ENCODE measurements around the gene RAE1.

The RAE1 gene

DNA sequence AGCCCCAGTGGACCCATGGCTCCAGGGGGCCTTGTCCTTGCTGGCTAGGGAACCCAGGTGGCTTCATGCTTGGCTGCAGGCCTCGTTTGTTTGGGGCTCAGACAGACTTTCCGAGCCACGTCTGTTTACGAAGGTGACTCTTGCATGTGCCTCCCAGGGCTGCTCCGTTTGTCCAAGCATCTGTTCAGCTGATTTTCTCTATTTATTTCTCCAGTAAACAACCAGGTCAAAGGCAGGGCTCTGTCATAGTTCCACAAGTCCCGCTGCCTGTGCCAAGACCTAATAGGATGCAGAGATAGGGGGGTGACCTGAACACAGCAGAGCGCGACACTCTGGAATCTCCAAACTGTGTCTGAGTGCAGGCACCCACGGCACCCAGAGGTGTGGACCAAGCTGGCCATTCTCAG lies 34.3 kb upstream of the RAE1 start:
- no peak for DNase-seq (ENCODE audit: insufficient read length)
- TF ChIP-seq POLR2A (IDR thresholded peaks at IDR 0.05; ENCODE audit: low read depth, low read length) (no peak), TAF1 (IDR thresholded peaks at IDR 0.05; ENCODE audit: borderline replicate concordance, low read depth, low read length) (no peak), POLR2AphosphoS5 (IDR thresholded peaks at IDR 0.05; ENCODE audit: low read depth, low read length) (no peak)
- no peak for FAIRE-seq

DNA sequence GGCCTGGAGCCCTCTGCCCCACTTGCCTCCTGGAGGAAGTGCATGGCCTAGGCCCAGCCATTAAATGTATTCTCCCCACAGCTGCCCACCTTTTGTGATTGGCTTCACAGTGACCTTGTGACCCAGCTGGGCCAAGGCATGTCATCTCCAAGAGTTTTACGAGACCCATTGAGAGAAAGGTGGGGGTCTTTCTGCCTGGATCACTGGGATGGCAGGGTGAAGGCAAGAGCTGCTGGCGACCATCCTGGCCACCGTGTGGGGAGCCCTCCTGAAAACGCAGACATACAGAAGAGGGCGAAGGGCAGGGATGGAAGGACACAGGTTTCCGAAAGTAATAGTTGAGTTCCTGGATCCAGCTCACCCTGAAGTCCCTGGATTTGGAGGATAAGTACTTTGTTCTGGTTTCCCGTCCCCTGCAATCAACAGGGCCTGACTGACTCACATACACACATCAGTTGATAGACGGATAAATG lies 33.7 kb upstream of the RAE1 start:
- DNase-seq (ENCODE audit: insufficient read length) (no peak), FAIRE-seq (no peak)
- TF ChIP-seq POLR2A (IDR thresholded peaks at IDR 0.05; ENCODE audit: low read depth, low read length) (no peak), TAF1 (IDR thresholded peaks at IDR 0.05; ENCODE audit: borderline replicate concordance, low read depth, low read length) (no peak), POLR2AphosphoS5 (IDR thresholded peaks at IDR 0.05; ENCODE audit: low read depth, low read length) (no peak)

DNA sequence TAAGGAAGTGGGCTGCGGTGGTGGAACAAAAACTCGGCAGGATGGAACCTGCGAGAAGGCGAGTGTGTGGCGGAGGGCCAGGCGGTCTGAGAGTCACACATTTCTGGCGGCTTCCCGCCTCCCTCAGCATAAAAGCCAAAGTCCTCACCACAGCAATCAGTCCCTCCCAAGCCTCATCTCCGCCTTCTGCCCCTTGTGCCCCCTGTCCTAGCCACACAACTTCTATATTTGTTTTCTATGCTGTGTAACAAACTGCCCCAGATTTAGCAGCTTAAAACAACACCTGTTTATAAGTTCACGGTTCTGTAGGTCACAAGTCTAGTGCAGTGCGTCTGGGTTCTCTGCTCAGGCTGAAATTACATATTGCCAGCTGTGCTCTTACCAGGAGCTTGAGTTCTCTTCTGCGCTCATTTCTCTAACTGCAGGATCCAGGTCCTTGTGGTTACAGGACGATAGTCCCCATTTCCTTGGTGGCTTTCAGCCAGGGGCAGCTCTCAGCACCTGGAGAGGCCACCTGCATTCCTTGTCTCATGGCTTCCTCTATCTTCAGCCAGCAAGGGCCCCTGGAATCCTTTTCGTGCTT lies 33.2 kb upstream of the RAE1 start:
- no peak for FAIRE-seq
- TF ChIP-seq POLR2AphosphoS5 (IDR thresholded peaks at IDR 0.05; ENCODE audit: low read depth, low read length) = no peak
- no peak for TF ChIP-seq POLR2A (IDR thresholded peaks at IDR 0.05; ENCODE audit: low read depth, low read length)
- TF ChIP-seq TAF1 (IDR thresholded peaks at IDR 0.05; ENCODE audit: borderline replicate concordance, low read depth, low read length) = no peak
- DNase-seq (ENCODE audit: insufficient read length) = no peak

DNA sequence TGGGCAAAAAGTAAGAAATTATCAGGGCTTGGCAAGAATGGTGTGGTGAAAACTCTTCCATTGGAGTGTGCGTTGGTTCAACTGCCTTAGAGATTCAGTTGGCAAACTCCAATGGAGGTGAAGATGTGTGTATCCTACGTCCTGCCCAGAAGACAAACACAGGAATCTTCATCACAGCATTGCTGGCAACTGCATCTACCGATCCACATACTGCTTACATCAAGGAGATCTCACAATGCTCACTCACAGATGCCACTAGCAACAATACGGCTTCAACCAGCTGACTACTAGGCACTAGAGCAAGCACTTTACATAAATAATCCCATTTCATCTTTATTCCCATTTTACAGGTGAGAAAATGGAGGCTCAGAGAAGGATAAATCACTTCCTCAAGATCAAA lies 31.5 kb upstream of the RAE1 start:
- TF ChIP-seq POLR2A (IDR thresholded peaks at IDR 0.05; ENCODE audit: low read depth, low read length) (no peak), TAF1 (IDR thresholded peaks at IDR 0.05; ENCODE audit: borderline replicate concordance, low read depth, low read length) (no peak)
- no peak for FAIRE-seq
- no peak for DNase-seq (ENCODE audit: insufficient read length)

DNA sequence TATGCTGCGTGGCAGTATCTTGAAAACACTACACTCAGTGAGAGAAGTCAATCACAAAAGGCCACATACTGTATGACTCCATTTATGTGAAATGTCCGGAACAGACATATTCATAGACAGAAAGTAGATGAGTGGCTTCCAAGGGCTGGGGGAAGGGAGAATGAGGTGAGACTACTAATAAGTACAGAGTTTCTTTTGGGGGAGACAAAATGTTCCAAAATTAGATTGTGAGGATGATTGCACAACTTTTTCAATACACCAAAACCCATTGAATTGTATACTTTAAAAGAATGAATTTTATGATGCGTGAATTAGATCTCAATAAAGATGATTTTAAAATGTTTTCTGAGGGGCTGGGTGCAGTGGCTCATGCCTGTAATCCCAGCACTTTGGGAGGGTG lies 30.7 kb upstream of the RAE1 start:
- DNase-seq (ENCODE audit: insufficient read length) (no peak), FAIRE-seq (no peak)
- no peak for TF ChIP-seq POLR2A (IDR thresholded peaks at IDR 0.05; ENCODE audit: low read depth, low read length)
- TF ChIP-seq POLR2AphosphoS5 (IDR thresholded peaks at IDR 0.05; ENCODE audit: low read depth, low read length) = no peak
- TF ChIP-seq TAF1 (IDR thresholded peaks at IDR 0.05; ENCODE audit: borderline replicate concordance, low read depth, low read length) = no peak

DNA sequence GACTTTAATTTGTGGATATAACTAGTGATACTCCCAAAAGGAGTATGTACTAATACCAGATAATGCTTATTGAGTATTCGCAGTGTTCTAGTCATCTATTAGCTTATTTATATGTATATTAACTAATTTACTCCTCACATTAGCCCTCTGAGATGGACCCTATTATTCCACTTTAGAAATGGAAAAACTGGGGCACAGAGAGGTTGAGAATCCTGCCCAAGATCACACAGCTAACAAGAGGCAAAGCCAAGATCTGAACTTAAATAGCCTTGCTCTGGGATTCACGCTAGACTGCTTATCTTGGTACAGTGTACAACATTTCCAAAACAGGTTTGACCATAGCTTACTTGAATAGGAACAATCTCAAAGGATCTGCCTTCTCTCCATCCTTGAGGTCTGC lies 29.9 kb upstream of the RAE1 start:
- no peak for DNase-seq (ENCODE audit: insufficient read length)
- TF ChIP-seq POLR2A (IDR thresholded peaks at IDR 0.05; ENCODE audit: low read depth, low read length) = no peak
- no peak for TF ChIP-seq TAF1 (IDR thresholded peaks at IDR 0.05; ENCODE audit: borderline replicate concordance, low read depth, low read length)
- TF ChIP-seq POLR2AphosphoS5 (IDR thresholded peaks at IDR 0.05; ENCODE audit: low read depth, low read length) = no peak
- FAIRE-seq = no peak

DNA sequence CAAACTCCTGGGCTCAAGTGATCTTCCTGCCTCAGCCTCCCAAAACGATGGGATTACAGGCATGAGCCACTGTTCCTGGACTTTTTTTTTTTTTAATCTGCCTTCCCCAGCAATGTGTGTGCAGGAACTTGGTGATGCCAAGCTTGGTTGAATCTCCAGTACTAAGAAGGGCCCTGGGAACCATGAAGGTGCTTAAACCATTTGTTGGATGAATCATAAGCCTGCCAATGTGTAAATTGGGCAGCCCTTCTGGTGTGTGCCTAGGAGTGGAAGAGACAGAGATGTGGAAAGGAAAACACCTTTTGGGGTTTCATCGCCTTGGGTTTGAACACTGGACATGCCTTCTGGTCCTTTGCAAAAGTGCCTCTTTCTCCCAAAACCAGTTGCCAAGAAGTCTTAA lies 28.6 kb upstream of the RAE1 start:
- no peak for TF ChIP-seq POLR2A (IDR thresholded peaks at IDR 0.05; ENCODE audit: low read depth, low read length)
- TF ChIP-seq TAF1 (IDR thresholded peaks at IDR 0.05; ENCODE audit: borderline replicate concordance, low read depth, low read length) = no peak
- TF ChIP-seq POLR2AphosphoS5 (IDR thresholded peaks at IDR 0.05; ENCODE audit: low read depth, low read length) = no peak
- no peak for FAIRE-seq
- DNase-seq (ENCODE audit: insufficient read length) = no peak

DNA sequence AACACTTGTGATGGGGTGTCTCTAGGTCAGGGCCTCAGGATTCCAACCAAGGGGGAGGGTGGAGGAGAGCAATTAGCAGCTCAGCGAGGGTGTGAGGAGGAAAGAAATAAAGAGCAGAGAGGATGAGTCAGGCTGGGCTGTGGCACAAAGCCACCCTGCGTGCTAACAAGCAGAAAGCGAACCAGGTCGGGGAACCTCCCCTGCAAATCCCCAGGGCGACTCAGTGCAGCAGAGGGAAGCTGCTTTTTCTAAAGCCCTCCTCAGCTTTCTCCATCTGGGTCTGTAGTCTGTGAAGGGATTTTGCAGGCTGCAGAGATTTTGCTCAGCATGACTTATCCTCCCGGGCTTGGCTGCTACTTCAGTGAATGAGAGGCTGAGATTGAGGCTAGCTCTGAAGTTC lies 28.0 kb upstream of the RAE1 start:
- FAIRE-seq (no peak), DNase-seq (ENCODE audit: insufficient read length) (no peak)
- TF ChIP-seq POLR2A (IDR thresholded peaks at IDR 0.05; ENCODE audit: low read depth, low read length) = no peak
- TF ChIP-seq POLR2AphosphoS5 (IDR thresholded peaks at IDR 0.05; ENCODE audit: low read depth, low read length) = no peak
- no peak for TF ChIP-seq TAF1 (IDR thresholded peaks at IDR 0.05; ENCODE audit: borderline replicate concordance, low read depth, low read length)

DNA sequence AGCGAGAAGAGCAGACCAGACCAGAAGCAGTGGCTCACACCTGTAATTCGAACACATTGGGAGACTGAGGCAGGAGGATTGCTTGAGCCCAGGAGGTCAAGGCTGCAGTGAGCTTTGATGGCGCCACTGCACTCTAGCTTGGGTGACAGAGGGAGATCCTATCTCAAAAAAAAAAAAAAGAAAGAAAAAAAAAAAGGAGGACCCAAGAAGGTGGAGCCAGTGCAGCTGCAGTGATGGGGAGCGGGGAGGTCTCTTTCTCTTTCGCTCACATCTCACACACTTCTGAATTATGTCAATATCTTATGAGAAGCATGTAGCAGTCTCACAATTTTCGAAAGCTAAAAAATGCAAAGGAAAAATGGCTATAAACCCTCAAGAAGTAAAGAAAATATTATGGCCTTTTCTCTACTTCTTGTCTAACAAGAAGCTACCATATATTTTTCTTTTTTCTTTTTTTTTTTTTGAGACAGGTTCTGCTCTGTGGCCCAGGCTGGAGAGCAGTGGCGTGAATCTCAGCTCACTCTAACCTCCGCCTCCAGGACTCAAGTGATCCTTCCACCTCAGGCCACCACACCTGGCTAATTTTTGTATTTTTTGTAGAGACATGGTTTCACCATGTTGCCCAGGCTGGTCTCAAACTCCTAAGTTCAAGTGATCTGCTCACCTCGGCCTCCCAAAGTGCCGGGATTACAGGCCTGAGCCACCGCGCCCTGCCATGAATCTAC lies 25.3 kb upstream of the RAE1 start:
- DNase-seq (ENCODE audit: insufficient read length) (no peak), FAIRE-seq (no peak)
- TF ChIP-seq POLR2AphosphoS5 (IDR thresholded peaks at IDR 0.05; ENCODE audit: low read depth, low read length) = no peak
- TF ChIP-seq POLR2A (IDR thresholded peaks at IDR 0.05; ENCODE audit: low read depth, low read length) = no peak
- TF ChIP-seq TAF1 (IDR thresholded peaks at IDR 0.05; ENCODE audit: borderline replicate concordance, low read depth, low read length) = no peak

DNA sequence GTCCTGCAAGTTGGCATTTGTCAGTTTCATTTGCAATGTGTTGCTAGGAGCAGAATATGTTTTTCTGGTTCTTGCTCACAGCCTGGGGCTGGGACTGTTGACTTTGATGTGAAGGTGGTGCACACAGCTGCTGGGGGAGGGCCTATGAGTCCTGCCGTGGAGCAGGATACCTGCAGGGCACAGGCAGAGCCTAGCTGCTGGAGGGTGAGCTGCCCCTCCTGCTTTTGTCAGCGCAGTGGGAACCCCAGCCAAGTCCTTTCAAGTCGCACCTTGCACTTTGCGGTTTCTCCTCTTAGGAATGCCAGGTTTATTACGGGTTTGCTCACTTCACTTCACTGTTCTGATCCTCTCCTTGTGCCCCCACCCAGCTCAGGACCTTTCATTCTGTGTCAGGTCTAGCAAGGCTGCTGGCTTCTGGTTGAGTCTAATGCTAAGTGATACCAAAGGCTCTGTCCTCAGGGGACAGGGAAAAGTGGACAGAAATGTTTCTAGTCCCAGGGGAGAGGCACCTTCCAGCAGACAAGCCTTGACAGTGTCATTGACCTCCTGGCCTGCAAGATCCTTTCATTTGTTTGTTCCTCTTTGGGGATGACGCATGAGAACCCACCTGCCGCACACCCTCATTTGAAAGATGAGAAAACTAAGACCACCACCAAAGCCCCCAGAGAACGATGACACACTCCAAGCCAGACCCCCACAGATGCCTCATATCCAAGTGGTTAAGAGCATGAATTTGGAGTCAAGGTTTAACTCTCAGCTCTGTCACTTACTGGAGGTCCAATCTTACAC lies 24.2 kb upstream of the RAE1 start:
- DNase-seq (ENCODE audit: insufficient read length) (no peak), FAIRE-seq (peak; percentile 5)
- TF ChIP-seq TAF1 (IDR thresholded peaks at IDR 0.05; ENCODE audit: borderline replicate concordance, low read depth, low read length) (no peak), POLR2A (IDR thresholded peaks at IDR 0.05; ENCODE audit: low read depth, low read length) (no peak), POLR2AphosphoS5 (IDR thresholded peaks at IDR 0.05; ENCODE audit: low read depth, low read length) (no peak)

DNA sequence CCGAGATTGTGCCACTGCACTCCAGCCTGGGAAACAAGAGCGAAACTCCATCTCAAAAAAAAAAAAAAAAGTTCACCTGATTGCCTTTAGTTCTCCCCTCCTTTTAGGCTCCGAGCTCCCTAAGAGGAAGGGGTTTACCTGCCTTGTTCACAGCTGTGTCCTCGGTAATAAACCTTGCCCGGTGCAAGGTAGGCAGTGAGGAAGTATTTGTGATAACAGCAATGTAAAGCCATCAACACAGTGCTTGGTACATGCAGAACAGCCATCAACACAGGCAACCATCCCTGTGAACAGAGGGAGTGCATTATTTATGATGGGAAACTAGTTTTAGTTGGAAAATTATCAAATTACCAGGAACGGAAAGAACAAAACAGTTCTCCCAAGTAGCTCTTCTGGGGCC lies 23.2 kb upstream of the RAE1 start:
- TF ChIP-seq POLR2AphosphoS5 (IDR thresholded peaks at IDR 0.05; ENCODE audit: low read depth, low read length) (no peak), POLR2A (IDR thresholded peaks at IDR 0.05; ENCODE audit: low read depth, low read length) (no peak), TAF1 (IDR thresholded peaks at IDR 0.05; ENCODE audit: borderline replicate concordance, low read depth, low read length) (no peak)
- FAIRE-seq = no peak
- DNase-seq (ENCODE audit: insufficient read length) = no peak
